RCC 7860 (cell line): Measurements from ENCODE around the gene FAM227A.

Experiments used
- DNase-seq: peaks from one replicate; pipeline ENCODE4 v3.0.0-alpha.2; 2015; ENCODE audit warnings: low spot score
- FAIRE-seq: peaks from 2 replicates; lab custom pipeline; 2012; peaks lifted over from hg19 to GRCh38; lab: Jason Lieb, UNC

FAM227A gene

GRCh38 chr22:38564669-38565068, 91.5 kb downstream of the FAM227A start:
- FAIRE-seq (no peak), DNase-seq (no peak)

- DNase-seq (no peak), FAIRE-seq (no peak)
Measured at GRCh38 chr22:38554281-38554680, 101.9 kb downstream of the FAM227A start.

GRCh38 chr22:38549101-38549894, 106.9 kb downstream of the FAM227A start:
- no peak for DNase-seq
- FAIRE-seq: no peak

GRCh38 chr22:38540701-38541100, 115.5 kb downstream of the FAM227A start:
- DNase-seq: peak; percentile 56
- FAIRE-seq: peak; percentile 91

GRCh38 chr22:38531251-38531938, 124.8 kb downstream of the FAM227A start:
- DNase-seq (no peak), FAIRE-seq (no peak)
